Ovary (tissue), 3 donors: Measurements from ENCODE around the gene SYNGAP1.

Experiments used
- EP300 ChIP-seq: sonication (generic); formaldehyde crosslinking; IDR thresholded peaks from one replicate; pipeline ENCODE4 v1.6.1; 2017; ENCODE audit warnings: antibody characterized with exemption
- POLR2A ChIP-seq: fragments of 450-650 bp; IDR thresholded peaks from one replicate; pipeline ENCODE4 v1.6.1; 2017; ENCODE audit warnings: antibody characterized with exemption, mild to moderate bottlenecking, moderate library complexity
- TF ChIP-seq, protein P1 (sequence below), 3 donors: fragments of 450-650 bp in 2 of 3; fragments of 200-600 bp in 1 of 3; IDR thresholded peaks; one replicate each; pipeline versions ENCODE4 v1.5.1 to v1.8.0; 2016 to 2022; ENCODE audit warnings: antibody characterized with exemption in 3 of 3, mild to moderate bottlenecking in 1 of 3
- donor health status: DM: no; HTN: no; CAD: no.

DNA sequence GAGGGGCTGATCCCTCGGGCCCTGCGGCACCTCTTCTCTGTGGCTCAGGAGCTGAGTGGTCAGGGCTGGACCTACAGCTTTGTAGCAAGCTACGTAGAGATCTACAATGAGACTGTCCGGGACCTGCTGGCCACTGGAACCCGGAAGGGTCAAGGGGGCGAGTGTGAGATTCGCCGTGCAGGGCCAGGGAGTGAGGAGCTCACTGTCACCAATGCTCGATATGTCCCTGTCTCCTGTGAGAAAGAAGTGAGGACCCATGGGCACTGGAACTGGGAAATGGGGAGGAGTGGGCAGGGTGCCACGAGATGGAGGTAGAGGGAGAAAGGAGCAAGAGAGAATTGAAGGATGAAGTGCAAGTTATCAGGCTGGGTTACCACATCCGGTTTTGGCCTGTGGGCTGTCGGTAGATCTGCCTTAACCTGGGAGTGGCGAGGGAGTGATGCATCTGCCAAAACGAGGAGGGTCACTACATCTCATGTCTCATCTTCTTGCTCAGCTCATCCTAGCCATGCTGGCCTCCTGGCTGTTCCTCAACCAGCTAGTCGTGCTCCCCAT is 14.4 kb upstream of the SYNGAP1 start:
- TF ChIP-seq, protein P1, sequence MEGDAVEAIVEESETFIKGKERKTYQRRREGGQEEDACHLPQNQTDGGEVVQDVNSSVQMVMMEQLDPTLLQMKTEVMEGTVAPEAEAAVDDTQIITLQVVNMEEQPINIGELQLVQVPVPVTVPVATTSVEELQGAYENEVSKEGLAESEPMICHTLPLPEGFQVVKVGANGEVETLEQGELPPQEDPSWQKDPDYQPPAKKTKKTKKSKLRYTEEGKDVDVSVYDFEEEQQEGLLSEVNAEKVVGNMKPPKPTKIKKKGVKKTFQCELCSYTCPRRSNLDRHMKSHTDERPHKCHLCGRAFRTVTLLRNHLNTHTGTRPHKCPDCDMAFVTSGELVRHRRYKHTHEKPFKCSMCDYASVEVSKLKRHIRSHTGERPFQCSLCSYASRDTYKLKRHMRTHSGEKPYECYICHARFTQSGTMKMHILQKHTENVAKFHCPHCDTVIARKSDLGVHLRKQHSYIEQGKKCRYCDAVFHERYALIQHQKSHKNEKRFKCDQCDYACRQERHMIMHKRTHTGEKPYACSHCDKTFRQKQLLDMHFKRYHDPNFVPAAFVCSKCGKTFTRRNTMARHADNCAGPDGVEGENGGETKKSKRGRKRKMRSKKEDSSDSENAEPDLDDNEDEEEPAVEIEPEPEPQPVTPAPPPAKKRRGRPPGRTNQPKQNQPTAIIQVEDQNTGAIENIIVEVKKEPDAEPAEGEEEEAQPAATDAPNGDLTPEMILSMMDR (IDR thresholded peaks at IDR 0.05) = no peak
- no peak for TF ChIP-seq POLR2A
- no peak for TF ChIP-seq EP300
